ENCODE measurements around the gene UXT. TPM values are rescaled to one million over a fixed set of nuclear protein-coding genes. Genes with fewer than 3 reads are reported as not detected.

UXT gene
- polyA plus RNA-seq, 3 donors = 106 to 117 (median 113) TPM

- no peak for DNase-seq
These were observed 2.6 kb upstream of the UXT start for GRCh38 chrX:47661539-47661938.

GRCh38 chrX:47659421-47659726 is 394 bp upstream of the UXT start:
- no peak for DNase-seq

GRCh38 chrX:47658301-47658683 is 688 bp downstream of the UXT start:
- no peak for DNase-seq

GRCh38 chrX:47651043-47651905 is 7.7 kb downstream of the UXT start:
- no peak for DNase-seq

GRCh38 chrX:47650164-47651042 is 8.6 kb downstream of the UXT start, which contains the start of gene ELK1:
TSS of gene ELK1 (minus strand) at chrX:47650563. CDS start at chrX:47641441, 9,122 bp downstream.
- peak; percentile 97 for DNase-seq

GRCh38 chrX:47649781-47650163 is 9.2 kb downstream of the UXT start:
- no peak for DNase-seq

GRCh38 chrX:47649271-47649670 is 9.7 kb downstream of the UXT start:
- DNase-seq = no peak

GRCh38 chrX:47648376-47648775 is 10.6 kb downstream of the UXT start:
- no peak for DNase-seq

- DNase-seq = no peak
These were observed 12.3 kb downstream of the UXT start for GRCh38 chrX:47646636-47647035.

- DNase-seq = no peak
These were observed 13.4 kb downstream of the UXT start for GRCh38 chrX:47645530-47645929.

GRCh38 chrX:47644557-47645091 is 14.4 kb downstream of the UXT start:
- no peak for DNase-seq

- DNase-seq = no peak
These were observed 15.1 kb downstream of the UXT start for GRCh38 chrX:47643926-47644325.

- no peak for DNase-seq
These were observed 20.2 kb downstream of the UXT start for GRCh38 chrX:47638816-47639215.

GRCh38 chrX:47637546-47638195 is 21.3 kb downstream of the UXT start:
- DNase-seq = no peak

GRCh38 chrX:47634871-47635575 is 24.0 kb downstream of the UXT start:
- no peak for DNase-seq

GRCh38 chrX:47633689-47634590 is 25.0 kb downstream of the UXT start:
- no peak for DNase-seq

GRCh38 chrX:47632666-47633065 is 26.3 kb downstream of the UXT start:
- no peak for DNase-seq

- DNase-seq = no peak
These were observed 27.3 kb downstream of the UXT start for GRCh38 chrX:47631676-47632075.

- DNase-seq = no peak
These were observed 29.4 kb downstream of the UXT start, which contains the start of gene CFP for GRCh38 chrX:47629419-47630200. TSS of gene CFP (minus strand) at chrX:47629930. CDS start at chrX:47629844, 86 bp downstream.

GRCh38 chrX:47628982-47629381 is 30.0 kb downstream of the UXT start:
- DNase-seq = no peak

All from renal pelvis (tissue), 4 donors.